Measurements from ENCODE around the gene RFX3.

The RFX3 gene

DNA sequence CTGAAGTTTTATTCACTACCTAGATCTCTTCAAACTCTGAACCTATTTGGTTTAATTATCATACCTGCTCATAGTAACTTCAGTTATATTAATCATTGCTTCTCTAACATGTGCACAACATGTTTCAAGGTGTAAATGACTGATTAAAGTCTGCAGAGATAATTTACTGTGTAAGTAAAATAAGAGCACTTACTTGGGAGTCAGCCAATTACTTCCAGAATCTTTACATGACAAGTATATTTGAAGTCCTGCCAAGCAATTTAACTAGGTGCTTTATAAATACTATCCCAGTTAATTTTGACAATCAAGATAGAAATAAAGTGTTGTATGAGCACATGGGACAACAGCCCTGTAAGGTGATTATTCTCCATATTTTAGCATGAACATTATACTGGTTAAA lies 109.9 kb downstream of the RFX3 start:
- DNase-seq = no peak

DNA sequence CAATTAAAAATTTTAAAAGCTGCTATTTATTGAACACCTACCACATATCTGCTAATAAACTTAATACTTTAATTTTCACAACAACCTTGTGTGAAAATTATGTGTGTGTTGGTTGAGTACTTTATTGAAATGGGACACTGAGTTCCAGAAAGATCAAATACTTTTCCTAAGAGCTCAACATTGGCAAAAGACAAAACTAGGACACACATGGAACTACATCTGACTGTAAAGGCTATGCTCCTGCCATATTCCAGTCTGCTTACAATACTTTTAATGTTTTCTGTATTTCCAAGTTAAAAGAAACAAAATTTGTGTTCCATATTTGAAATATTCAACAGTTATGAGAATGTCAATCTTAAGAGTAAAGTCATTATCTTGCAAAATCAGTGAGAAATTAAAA lies 111.8 kb downstream of the RFX3 start:
- no peak for DNase-seq

DNA sequence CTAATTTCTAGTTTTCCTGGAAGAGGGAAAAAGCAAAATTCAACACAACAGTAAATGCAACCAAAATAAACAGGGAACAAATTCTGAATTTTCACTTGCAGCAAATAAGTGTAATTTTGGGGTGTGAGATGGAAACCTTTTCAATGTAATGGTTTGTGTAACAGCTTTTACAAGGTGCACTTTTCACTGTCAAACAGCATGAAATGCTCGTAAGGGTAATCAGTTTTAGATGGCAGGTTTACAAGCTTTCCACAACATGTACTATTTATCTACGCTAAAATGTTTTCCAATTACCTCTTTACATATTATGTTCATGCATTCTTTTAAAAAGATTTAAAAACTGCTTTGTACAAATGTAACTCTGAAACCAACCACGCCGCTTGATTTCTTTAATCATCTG lies 115.3 kb downstream of the RFX3 start:
- DNase-seq = no peak

DNA sequence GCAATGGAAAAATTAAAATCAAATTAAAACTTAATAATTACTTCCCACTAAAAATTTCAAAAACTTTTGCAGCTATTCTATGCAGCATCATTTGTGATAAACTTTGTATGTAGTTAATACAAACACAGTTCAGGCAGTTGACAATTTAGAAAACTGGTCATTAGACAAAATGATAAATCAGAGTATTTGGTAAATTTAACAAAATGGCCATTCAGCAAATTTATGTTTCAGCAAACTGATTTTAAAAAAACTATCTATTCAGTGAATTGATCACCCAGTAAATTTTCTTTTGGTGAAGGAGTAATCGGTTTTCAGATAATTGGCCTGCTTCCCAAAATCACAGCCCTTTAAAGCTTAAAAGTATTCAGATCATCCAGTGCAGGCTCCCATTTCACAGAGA lies 116.3 kb downstream of the RFX3 start:
- DNase-seq = no peak

- no peak for DNase-seq
Observed at GRCh38 chr9:3403315-3403714, 122.5 kb downstream of the RFX3 start.

DNA sequence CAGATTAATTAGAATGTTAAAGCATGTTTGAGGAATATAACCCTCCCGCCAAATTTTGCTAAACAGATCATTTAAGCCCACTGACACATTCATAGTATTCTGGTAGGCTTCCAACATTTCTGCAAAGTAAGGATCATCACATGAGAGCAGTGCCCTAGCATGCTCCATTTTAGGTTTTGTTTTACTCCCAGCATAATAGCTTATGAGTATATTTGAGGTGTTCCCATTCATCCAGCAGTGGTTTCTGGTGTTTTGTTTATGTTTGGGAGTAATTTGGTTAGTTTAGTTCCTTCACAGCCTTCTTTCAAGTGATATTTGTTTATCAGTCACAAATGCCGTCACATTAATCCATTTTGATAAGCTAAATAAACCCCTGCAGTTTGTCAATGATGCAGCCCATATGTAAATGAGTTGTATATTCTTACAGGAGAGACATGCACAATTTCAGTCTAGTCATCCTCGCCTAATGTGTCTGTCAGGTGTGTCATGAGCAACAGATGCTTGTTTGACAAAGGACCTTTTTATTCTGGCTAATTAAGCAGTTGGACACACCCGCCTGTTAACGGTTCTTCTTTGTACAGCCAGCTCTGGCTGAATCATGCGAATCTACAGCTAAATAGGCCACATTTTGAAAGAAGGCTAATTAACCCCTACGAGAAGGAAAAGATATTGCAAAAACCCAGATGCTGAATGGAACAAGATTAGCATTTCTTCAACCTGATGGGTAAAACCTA lies 124.4 kb downstream of the RFX3 start:
- DNase-seq = no peak

DNA sequence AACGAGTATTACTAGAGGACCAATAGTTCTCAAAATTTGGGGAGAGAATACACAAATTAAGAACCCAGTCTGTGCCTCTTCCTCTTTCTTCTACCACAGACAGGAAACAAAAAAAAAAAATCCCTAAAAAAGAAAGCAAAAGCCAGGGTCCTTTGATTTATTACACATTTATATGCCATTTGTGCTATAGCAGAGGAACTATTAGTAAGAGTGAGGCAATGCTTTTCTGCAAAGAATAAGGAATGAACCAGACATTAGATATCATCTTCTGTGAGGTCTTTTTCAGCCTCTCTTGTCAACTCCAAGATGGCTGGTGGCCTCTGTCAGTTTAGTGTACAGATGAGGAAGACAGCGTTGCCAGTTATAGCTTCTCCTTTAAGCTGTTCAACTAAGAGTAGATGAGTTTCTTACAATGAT lies 127.6 kb downstream of the RFX3 start:
- DNase-seq = no peak

DNA sequence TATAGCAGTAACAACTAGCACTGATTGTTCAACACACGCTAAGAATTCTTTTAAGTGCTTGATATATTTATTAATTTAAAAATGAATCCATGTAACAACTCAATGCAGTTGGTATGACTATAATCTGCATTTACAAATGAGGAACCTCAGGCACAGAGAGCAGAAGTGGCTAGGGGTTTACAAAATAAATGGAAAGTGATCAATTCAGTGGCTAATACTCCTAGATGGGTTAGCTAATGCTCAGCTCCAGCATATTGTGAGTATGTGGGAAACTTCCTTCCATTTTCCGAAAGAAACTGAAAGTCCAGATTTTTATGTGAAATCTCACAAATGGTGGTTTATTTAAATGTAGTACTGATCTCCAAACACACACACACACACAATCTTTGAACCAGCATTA lies 128.0 kb downstream of the RFX3 start:
- DNase-seq = no peak

DNA sequence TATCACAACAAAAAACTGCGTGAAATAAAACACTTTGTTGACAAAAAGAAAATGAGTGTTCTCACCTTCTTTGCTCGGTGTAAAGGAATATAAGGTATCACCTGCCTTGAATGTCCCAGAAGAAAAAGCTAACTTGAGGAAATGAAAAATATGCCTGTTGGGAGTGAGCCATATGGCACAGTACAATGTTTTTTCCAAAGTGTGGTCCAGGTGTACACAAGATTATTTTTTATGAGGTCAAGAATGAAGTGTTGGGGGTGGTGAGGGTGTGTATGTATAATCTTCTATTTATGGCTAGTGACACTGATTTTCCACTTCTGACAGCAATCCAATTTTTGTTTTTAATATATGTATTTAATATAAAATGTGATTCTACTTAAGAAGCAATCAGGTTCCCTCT lies 134.4 kb downstream of the RFX3 start:
- no peak for DNase-seq

- no peak for DNase-seq
Observed at GRCh38 chr9:3386753-3387152, 139.0 kb downstream of the RFX3 start.

DNA sequence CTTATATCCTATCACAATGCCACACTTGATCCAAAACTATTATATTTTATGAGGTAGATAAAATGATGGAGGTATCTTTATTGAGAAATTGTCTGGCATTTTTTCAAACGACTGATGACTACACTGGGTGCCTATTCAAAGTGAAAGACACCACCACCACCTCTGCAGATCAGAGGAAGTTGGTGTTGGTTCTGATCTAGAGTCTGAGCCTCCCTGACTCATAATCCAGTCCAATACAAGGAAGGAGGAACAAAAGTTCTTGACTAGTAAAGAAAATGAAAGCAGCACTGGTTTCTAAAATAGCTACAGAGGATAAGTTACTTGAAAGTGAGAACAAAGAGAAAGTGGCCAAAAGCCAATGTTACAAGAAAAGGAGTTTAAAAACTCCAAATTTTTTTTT lies 139.9 kb downstream of the RFX3 start:
- DNase-seq = no peak

DNA sequence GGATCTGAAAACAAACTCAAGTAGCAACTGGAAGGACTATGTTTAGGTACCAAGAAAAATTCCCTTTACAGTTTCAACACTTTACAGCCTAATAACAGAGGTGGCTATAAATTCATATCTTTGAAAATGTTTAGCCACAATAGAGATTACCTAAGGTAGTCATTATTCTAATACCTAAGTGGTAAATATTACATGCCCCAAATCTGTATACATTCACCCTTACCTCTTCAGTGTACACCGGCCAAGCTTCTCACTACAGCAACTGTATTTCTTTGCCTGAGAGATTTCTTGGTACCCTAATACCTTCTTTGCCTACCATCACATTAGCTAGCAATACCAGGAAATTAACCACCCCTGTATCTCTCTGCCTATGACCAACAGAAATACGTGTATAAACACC lies 154.0 kb downstream of the RFX3 start:
- DNase-seq = no peak

DNA sequence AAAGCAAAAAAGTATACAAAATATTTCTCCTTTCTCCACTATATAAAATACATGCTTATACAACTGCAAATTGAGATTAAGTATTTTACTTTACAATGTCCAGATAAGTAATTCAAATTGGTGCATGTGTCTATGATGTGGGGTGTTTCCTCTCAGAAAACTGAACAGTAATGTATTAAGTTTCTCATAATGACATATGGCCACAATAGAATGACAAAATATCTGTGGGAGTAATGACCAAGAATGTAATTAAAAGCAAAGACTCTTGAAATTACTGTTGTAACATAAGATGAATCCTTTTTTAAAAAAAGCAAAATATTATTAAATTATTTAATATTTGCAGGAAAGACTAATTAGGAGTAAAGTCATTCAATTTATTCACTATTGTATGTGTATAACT lies 155.1 kb downstream of the RFX3 start:
- no peak for DNase-seq

DNA sequence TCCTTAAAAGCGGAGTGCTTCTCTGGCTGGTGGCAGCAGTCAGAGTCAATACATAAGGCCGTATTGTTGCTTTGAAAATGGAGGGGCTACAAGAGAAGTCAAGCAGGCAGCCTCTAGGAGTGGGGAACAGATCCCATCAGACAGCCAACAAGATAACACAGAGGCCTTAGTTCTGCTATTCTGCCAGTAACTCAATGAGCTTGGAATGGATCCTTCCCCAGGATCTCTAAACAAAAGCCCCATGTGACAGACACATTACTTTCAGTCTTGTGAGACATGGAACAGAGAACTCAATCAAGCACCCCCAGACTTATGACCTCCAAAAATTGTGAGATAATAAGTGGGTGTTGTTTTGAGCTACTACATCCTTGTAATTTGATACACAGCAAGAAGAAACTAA lies 158.6 kb downstream of the RFX3 start:
- DNase-seq = no peak

DNA sequence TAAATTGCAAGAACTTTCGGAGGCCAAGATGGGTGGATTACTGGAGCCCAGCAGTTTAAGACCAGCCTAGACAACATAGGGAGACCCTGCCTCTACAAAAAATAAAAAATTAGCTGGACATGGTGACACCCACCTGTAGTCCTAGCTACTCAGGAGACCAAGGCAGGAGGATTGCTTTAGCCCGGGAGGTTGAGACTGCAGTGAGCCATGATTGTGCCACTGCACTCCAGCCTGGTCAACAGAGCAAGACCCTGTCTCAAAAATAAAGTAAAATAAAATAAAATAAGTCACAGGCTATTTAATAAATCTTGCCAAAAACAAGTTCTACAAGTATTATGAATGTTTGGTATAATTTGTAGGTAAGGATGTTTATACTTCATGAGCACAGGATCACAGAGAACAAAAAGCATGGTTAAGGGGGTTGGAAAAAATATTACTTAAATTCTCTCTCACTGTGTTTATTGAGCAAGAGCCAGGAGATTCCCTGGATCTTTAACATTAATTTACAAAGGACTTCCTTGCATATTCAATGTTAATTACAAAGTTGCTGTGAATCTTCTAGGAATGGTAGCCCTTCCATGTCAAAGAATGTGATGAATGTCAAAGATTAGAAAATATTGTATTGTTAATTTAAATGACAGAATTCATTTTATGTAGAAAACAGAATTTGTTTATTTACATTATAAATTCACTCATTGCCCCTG lies 164.0 kb downstream of the RFX3 start:
- DNase-seq = no peak

DNA sequence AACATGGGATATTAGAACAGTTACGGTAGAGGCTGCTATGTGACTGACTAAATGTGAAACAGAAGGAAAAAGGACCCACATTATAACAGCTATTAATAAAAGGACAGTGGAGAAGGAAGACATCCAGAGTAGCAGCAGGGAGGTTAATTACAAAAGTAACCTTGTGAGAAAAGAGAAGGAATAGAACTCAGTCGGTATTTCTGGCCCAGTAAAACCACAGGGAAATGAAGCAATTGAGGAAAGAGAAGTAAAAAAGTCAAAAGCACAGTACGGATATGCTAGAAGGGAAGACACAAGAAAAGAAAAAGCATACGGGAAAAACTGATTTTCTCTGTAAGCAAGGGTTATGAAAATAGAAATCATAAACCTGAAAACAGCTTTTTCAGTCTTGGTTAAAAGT lies 164.7 kb downstream of the RFX3 start:
- no peak for DNase-seq

- no peak for DNase-seq
Observed at GRCh38 chr9:3360245-3360644, 165.6 kb downstream of the RFX3 start.

- no peak for DNase-seq
Observed at GRCh38 chr9:3359778-3360177, 166.0 kb downstream of the RFX3 start.

GRCh38 chr9:3359048-3359692 lies 166.6 kb downstream of the RFX3 start:
- no peak for DNase-seq

GRCh38 chr9:3348169-3348568 lies 177.6 kb downstream of the RFX3 start:
- DNase-seq = no peak

GRCh38 chr9:3346549-3346948 lies 179.3 kb downstream of the RFX3 start:
- no peak for DNase-seq

- DNase-seq = no peak
Observed at GRCh38 chr9:3343671-3344070, 182.1 kb downstream of the RFX3 start.

DNA sequence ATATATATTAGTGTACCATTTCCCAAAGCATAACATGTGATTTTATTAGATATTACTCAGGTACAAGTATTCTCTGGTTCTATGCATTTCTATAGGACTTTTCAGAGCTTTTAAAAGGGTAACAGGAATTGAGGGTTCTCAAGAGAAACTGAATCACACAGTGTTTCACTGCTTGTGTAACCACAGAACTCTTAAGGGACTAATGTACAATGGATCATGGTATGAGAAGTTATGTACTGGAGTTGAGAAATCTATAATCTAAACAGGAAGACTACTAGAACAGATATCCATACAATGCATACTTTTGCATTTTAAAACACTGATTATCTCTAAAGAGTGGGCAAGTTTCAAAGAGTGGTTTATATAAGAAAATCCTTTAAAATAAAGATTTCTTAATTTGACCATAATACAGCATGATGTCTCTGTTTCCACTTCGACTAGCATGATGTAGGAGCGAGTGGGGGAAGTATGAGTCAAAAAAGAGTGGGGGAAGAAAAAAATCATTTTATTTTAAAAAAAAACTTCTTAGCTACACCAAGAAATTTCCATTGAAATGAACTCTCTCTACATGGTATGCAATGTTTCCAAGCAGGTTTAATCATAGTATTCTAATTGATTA lies 183.5 kb downstream of the RFX3 start:
- DNase-seq = no peak
